DND-41 (cell line): Measurements from ENCODE around the gene LAMC3.

Source experiments
- ATAC-seq: fragments of 200-7000 bp; cut with Tn5 transposase; 3 replicates; pipeline ENCODE4 v1.9.1; 2021; ENCODE audit warnings: low read depth; ENCODE audit not compliant: insufficient read depth
- DNase-seq: peaks from one replicate; pipeline ENCODE4 v3.0.0-alpha.2; 2020
- H2AFZ ChIP-seq: 2 replicates; pipeline ENCODE4 v1.6.0; 2012; ENCODE audit warnings: low read depth, low read length
- H3K27ac ChIP-seq: 2 replicates; pipeline ENCODE4 v1.5.1; 2012; ENCODE audit warnings: low read length, inconsistent platforms
- H3K27me3 ChIP-seq: fragments of 200-600 bp; sonication (generic); 2 replicates; pipeline ENCODE4 v1.6.0; 2012; ENCODE audit warnings: low read length, mild to moderate bottlenecking, inconsistent platforms; ENCODE audit not compliant: insufficient read depth, poor library complexity
- H3K36me3 ChIP-seq: 2 replicates; pipeline ENCODE4 v1.5.1; 2012; ENCODE audit warnings: low read length, inconsistent platforms; ENCODE audit not compliant: insufficient read depth
- H3K4me1 ChIP-seq: 2 replicates; pipeline ENCODE4 v1.5.1; 2012; ENCODE audit warnings: mild to moderate bottlenecking, low read length; ENCODE audit not compliant: insufficient read depth
- H3K4me2 ChIP-seq: 2 replicates; pipeline ENCODE4 v1.6.0; 2012; ENCODE audit warnings: mild to moderate bottlenecking, moderate library complexity, low read length, inconsistent platforms; ENCODE audit not compliant: insufficient read depth
- H3K4me3 ChIP-seq, 2 experiments: fragments of 200-600 bp in 1 of 2; shearing (Covaris generic) in 1 of 2; 2 replicates each; pipeline ENCODE4 v1.5.1; 2012 to 2016; ENCODE audit warnings: inconsistent platforms in 2 of 2, low read length in 2 of 2, mild to moderate bottlenecking in 2 of 2, low read depth in 1 of 2, moderate library complexity in 1 of 2
- H3K79me2 ChIP-seq: 2 replicates; pipeline ENCODE4 v1.6.0; 2012; ENCODE audit warnings: low read length, inconsistent platforms; ENCODE audit not compliant: insufficient read depth
- H3K9ac ChIP-seq: 2 replicates; pipeline ENCODE4 v1.6.0; 2012; ENCODE audit warnings: low read depth, mild to moderate bottlenecking, inconsistent platforms, low read length, moderate library complexity
- H3K9me3 ChIP-seq: 2 replicates; pipeline ENCODE4 v1.5.1; 2012; ENCODE audit warnings: low read length, moderate library complexity, mild to moderate bottlenecking, inconsistent platforms; ENCODE audit not compliant: insufficient read depth, severe bottlenecking
- H4K20me1 ChIP-seq: 2 replicates; pipeline ENCODE4 v1.6.0; 2012; ENCODE audit warnings: low read length; ENCODE audit not compliant: insufficient read depth
- EZH2 ChIP-seq: IDR thresholded peaks from 3 replicates; pipeline ENCODE4 v1.6.1; 2012; ENCODE audit warnings: borderline replicate concordance, low read depth, mild to moderate bottlenecking, moderate library complexity, low read length, inconsistent platforms; ENCODE audit not compliant: severe bottlenecking
- TF ChIP-seq, protein P1 (sequence below): IDR thresholded peaks from 2 replicates; pipeline ENCODE4 v1.5.1; 2012; ENCODE audit warnings: borderline replicate concordance, low read length, moderate library complexity, mild to moderate bottlenecking; ENCODE audit not compliant: poor library complexity, severe bottlenecking; ENCODE audit errors: extremely low read depth

The LAMC3 gene

DNA sequence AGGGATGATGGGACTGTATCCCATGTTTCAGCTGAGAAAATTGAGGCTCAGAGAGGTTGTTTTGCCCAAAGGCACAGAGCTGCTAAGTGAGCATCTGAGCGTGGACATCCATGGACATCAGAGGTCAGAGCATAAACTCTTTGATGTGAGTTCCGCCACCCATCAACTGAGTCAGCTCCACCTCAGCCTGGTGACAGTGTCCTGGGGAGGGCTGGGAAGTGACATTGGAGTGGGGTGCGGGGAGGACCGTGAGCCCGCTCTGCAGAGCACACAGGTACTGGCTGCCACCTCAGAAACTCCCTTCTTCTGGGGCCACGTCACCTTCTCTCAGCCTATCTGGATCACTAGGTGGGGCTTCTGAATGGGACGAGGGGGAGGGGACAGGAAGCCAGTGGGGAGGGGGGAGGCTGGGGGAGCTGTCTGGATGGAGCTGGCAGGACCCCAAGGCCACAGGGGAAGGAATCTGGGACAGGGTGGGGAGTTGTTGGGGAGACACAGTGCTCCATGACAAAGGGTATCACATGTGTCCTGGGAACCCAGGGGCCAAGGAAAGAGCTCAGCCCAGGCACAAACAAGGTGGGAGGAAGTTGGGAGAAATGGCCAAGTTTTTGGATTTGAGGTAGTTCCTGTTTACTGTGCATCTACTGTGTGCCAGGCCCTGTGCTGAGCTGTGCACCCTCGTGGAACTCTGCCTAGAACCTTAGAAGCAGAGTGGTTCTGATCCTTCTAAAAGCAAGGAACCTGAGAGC lies 2.5 kb downstream of the LAMC3 start:
- Histone ChIP-seq H3K4me2 (no peak overlapping the region), H3K36me3 (no peaks in the 10 kb centered on the region)

DNA sequence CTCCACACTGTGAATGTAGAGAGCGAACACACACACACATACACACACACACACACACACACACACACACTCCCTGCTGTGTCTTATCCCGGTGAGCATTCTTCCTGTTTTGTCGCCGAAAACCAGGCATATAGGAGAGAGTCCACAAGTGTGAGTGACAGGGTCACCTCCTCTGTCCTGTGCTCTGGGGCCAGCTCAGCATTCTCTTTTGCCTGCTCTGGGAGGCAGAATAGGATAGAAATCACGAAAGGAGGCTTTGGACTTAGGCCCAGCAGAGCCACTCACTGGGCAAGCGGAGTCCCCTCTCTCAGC lies 3.0 kb downstream of the LAMC3 start:
- Histone ChIP-seq H3K79me2 (no peaks in the 10 kb centered on the region), H4K20me1 (no peaks in the 10 kb centered on the region), H3K27me3 (no peaks in the 10 kb centered on the region), H3K4me3 (no peak overlapping the region), H3K36me3 (no peaks in the 10 kb centered on the region), H3K27ac (no peak overlapping the region), H2AFZ (no peak overlapping the region), H3K4me2 (no peak overlapping the region), H3K9ac (no peak overlapping the region), H3K4me1 (no peaks in the 10 kb centered on the region), H3K9me3 (no peaks in the 10 kb centered on the region)
- no peak for DNase-seq
- no peak for ATAC-seq
- TF ChIP-seq, protein P1, sequence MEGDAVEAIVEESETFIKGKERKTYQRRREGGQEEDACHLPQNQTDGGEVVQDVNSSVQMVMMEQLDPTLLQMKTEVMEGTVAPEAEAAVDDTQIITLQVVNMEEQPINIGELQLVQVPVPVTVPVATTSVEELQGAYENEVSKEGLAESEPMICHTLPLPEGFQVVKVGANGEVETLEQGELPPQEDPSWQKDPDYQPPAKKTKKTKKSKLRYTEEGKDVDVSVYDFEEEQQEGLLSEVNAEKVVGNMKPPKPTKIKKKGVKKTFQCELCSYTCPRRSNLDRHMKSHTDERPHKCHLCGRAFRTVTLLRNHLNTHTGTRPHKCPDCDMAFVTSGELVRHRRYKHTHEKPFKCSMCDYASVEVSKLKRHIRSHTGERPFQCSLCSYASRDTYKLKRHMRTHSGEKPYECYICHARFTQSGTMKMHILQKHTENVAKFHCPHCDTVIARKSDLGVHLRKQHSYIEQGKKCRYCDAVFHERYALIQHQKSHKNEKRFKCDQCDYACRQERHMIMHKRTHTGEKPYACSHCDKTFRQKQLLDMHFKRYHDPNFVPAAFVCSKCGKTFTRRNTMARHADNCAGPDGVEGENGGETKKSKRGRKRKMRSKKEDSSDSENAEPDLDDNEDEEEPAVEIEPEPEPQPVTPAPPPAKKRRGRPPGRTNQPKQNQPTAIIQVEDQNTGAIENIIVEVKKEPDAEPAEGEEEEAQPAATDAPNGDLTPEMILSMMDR, result no peak
- TF ChIP-seq EZH2, result no peak

More for the DNA sequence above, 2.5 kb downstream of the LAMC3 start:
- no peaks in the 10 kb centered on the region for H3K9me3 ChIP-seq
- no peaks in the 10 kb centered on the region for H3K79me2 ChIP-seq
- H2AFZ ChIP-seq, result no peak overlapping the region
- ATAC-seq, result no peak
- H3K27me3 ChIP-seq, result no peaks in the 10 kb centered on the region
- DNase-seq, result no peak
- no peaks in the 10 kb centered on the region for H4K20me1 ChIP-seq
- no peak overlapping the region for H3K9ac ChIP-seq
- no peak overlapping the region for H3K27ac ChIP-seq
- H3K4me1 ChIP-seq, result no peaks in the 10 kb centered on the region
- no peak for TF ChIP-seq EZH2
- TF ChIP-seq, protein P1, result no peak
- H3K4me3 ChIP-seq, result no peak overlapping the region

DNA sequence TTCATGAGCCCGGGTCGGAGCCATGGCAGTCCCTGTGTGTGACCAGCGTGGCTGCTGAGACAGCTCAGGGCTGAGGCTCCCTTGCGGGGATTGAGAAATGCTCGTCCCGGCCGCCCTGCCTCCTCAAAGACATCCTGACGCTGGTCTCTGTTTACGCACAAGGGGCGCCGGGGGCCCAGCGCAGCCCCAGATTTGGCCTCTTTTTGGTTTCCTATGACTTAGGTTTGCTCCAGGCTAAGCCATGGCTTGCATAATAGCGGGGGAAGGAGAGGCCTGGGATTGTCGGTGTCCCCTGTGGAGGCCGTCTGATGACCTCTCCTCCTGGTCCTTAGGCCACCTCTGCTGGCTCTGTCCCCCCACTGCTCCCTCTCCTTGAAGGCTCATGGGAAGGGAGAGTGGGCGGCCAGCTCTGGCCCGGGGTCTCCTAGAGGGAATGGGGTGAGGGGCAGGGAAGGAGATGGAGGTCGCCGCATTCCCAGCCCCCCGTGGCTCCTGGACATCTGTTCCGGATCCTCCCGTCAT lies 3.5 kb downstream of the LAMC3 start:
- no peak for ATAC-seq
- H4K20me1 ChIP-seq, result no peaks in the 10 kb centered on the region
- H3K4me2 ChIP-seq, result no peak overlapping the region
- no peak overlapping the region for H2AFZ ChIP-seq
- H3K79me2 ChIP-seq, result no peaks in the 10 kb centered on the region
- no peaks in the 10 kb centered on the region for H3K27me3 ChIP-seq
- no peaks in the 10 kb centered on the region for H3K9me3 ChIP-seq
- TF ChIP-seq EZH2, result no peak
- TF ChIP-seq, protein P1, result no peak
- DNase-seq, result no peak
- H3K27ac ChIP-seq, result no peak overlapping the region
- H3K36me3 ChIP-seq, result no peaks in the 10 kb centered on the region
- H3K4me1 ChIP-seq, result no peaks in the 10 kb centered on the region
- no peak overlapping the region for H3K9ac ChIP-seq
- no peak overlapping the region for H3K4me3 ChIP-seq
